ENCODE data around the gene PPM1J.

Gene PPM1J

GRCh38 chr1:112712191-112712590 lies 2.9 kb downstream of the PPM1J start:
- H3K4me3 ChIP-seq (ENCODE audit: low read depth, low read length): no peak overlapping the region
- H3K36me3 ChIP-seq (ENCODE audit: control insufficient read depth, insufficient read depth, low read length): no peaks in the 10 kb centered on the region
- no peak overlapping the region for H3K27ac ChIP-seq
- no peaks in the 10 kb centered on the region for H3K79me2 ChIP-seq
- H3K9me3 ChIP-seq (ENCODE audit: control insufficient read depth, low read length): no peaks in the 10 kb centered on the region
- H3K4me2 ChIP-seq (ENCODE audit: low read length): no peak overlapping the region
- no peaks in the 10 kb centered on the region for H3K27me3 ChIP-seq (ENCODE audit: control insufficient read depth, insufficient read depth, low read length)
- no peak overlapping the region for H3K9ac ChIP-seq
- no peak for TF ChIP-seq CTCF (IDR thresholded peaks at IDR 0.05)
- peaks cover 12% of the 10 kb centered on the region for H3K4me1 ChIP-seq
- H2AFZ ChIP-seq: no peak overlapping the region

GRCh38 chr1:112711670-112712069 lies 3.5 kb downstream of the PPM1J start:
- no peak overlapping the region for H3K4me3 ChIP-seq (ENCODE audit: low read depth, low read length)
- TF ChIP-seq CTCF (IDR thresholded peaks at IDR 0.05): no peak
- H3K4me2 ChIP-seq (ENCODE audit: low read length): no peak overlapping the region
- H3K4me1 ChIP-seq: peaks cover 12% of the 10 kb centered on the region
- no peaks in the 10 kb centered on the region for H3K27me3 ChIP-seq (ENCODE audit: control insufficient read depth, insufficient read depth, low read length)
- no peaks in the 10 kb centered on the region for H3K9me3 ChIP-seq (ENCODE audit: control insufficient read depth, low read length)
- H3K36me3 ChIP-seq (ENCODE audit: control insufficient read depth, insufficient read depth, low read length): no peaks in the 10 kb centered on the region
- H3K79me2 ChIP-seq: no peaks in the 10 kb centered on the region
- no peak overlapping the region for H3K9ac ChIP-seq
- no peak overlapping the region for H2AFZ ChIP-seq
- no peak overlapping the region for H3K27ac ChIP-seq

GRCh38 chr1:112711041-112711440 lies 4.1 kb downstream of the PPM1J start:
- Histone ChIP-seq H2AFZ (no peak overlapping the region), H3K4me3 (ENCODE audit: low read depth, low read length) (no peak overlapping the region), H3K27ac (no peak overlapping the region), H3K9me3 (ENCODE audit: control insufficient read depth, low read length) (no peaks in the 10 kb centered on the region), H3K79me2 (peaks cover 2% of the 10 kb centered on the region), H3K9ac (no peak overlapping the region), H3K4me2 (ENCODE audit: low read length) (no peak overlapping the region), H3K4me1 (peaks cover 12% of the 10 kb centered on the region), H3K36me3 (ENCODE audit: control insufficient read depth, insufficient read depth, low read length) (no peaks in the 10 kb centered on the region), H3K27me3 (ENCODE audit: control insufficient read depth, insufficient read depth, low read length) (no peaks in the 10 kb centered on the region)
- TF ChIP-seq CTCF (IDR thresholded peaks at IDR 0.05): no peak

- H3K4me1 ChIP-seq: peaks cover 12% of the 10 kb centered on the region
- H3K4me2 ChIP-seq (ENCODE audit: low read length): no peak overlapping the region
- no peak overlapping the region for H3K27ac ChIP-seq
- H3K9ac ChIP-seq: no peak overlapping the region
- H3K79me2 ChIP-seq: peaks cover 2% of the 10 kb centered on the region
- H2AFZ ChIP-seq: no peak overlapping the region
- H3K36me3 ChIP-seq (ENCODE audit: control insufficient read depth, insufficient read depth, low read length): no peaks in the 10 kb centered on the region
- no peaks in the 10 kb centered on the region for H3K9me3 ChIP-seq (ENCODE audit: control insufficient read depth, low read length)
- H3K4me3 ChIP-seq (ENCODE audit: low read depth, low read length): no peak overlapping the region
- H3K27me3 ChIP-seq (ENCODE audit: control insufficient read depth, insufficient read depth, low read length): no peaks in the 10 kb centered on the region
- TF ChIP-seq CTCF (IDR thresholded peaks at IDR 0.05): no peak
These were observed 4.5 kb downstream of the PPM1J start for GRCh38 chr1:112710586-112710985.

- no peak for TF ChIP-seq CTCF (IDR thresholded peaks at IDR 0.05)
- Histone ChIP-seq H2AFZ (no peak overlapping the region), H3K4me2 (ENCODE audit: low read length) (no peak overlapping the region), H3K9me3 (ENCODE audit: control insufficient read depth, low read length) (no peaks in the 10 kb centered on the region), H3K4me3 (ENCODE audit: low read depth, low read length) (no peak overlapping the region), H3K4me1 (peaks cover 12% of the 10 kb centered on the region), H3K79me2 (peaks cover 2% of the 10 kb centered on the region), H3K27ac (no peak overlapping the region), H3K27me3 (ENCODE audit: control insufficient read depth, insufficient read depth, low read length) (no peaks in the 10 kb centered on the region), H3K9ac (no peak overlapping the region), H3K36me3 (ENCODE audit: control insufficient read depth, insufficient read depth, low read length) (no peaks in the 10 kb centered on the region)
These were observed 5.0 kb downstream of the PPM1J start for GRCh38 chr1:112710159-112710558.
